ENCODE data around the gene PDE4C.

PDE4C gene

DNA sequence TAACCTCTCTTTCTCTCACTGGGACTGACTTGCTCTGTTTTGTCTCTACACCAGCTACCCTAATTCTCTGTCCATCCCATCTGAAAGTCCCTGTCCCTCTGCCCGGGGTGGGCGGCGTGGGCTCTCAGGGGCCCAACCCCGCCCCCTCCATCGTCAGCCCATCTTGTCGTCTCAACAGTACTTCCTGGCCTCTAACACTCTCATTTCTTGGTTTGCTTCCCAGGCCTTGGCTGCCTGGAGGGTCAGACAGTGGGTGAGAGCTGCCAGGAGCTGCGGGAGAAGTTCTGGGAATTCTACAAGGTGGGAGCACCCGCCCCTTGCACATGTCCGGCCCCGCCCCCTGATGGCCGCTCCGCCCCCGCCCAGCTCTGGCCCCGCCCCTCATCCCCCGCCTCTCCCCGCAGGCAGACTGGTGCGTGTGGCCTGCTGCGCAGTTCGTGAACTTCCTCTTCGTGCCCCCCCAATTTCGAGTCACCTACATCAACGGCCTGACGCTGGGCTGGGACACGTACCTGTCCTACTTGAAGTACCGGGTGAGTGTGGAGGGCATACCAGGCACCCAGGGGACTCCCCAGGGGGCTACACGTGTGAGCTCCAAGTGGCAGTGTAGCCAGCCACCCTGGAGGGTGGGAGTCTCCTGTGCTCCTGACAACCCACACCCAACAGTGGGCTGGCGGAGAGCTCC, 31.5 kb downstream of the PDE4C start:
- no peaks in the 10 kb centered on the region for H3K9me3 ChIP-seq (ENCODE audit: control insufficient read depth, insufficient read depth, low read depth, low read length)
- H3K36me3 ChIP-seq (ENCODE audit: control insufficient read depth in 2 of 2, insufficient read depth in 1 of 2, low read length in 2 of 2): peaks cover 3 to 24% of the 10 kb centered on the region in 2 experiments; a peak in 2 of 3 replicates
- H3K27ac ChIP-seq (ENCODE audit: extremely low read depth, low read depth, low read length): no peak overlapping the region
- H3K4me3 ChIP-seq (ENCODE audit: low read depth, low read length): no peak overlapping the region
- no peaks in the 10 kb centered on the region for H3K4me1 ChIP-seq (ENCODE audit: control insufficient read depth, insufficient read depth, low read length)
- ChIA-PET CTCF (interaction anchor here (0.5 to 1.4 kb wide), 4 partner anchors 9 to 60 kb away, joined by 3 to 4 read pairs (median 3); a partner anchor contains a TSS), POLR2A (interaction anchor here (0.6 to 0.7 kb wide), 5 partner anchors 22 to 170 kb away, joined by 3 to 5 read pairs (median 3); a partner anchor contains a TSS)
- TF ChIP-seq ZSCAN16 (tag by site-specific recombination; IDR thresholded peaks at IDR 0.05): no peak
- no peak for TF ChIP-seq ZNF560 (tag by site-specific recombination; IDR thresholded peaks at IDR 0.05; ENCODE audit: borderline replicate concordance)
- peak; percentile 56 for TF ChIP-seq KLF16 (tag by site-specific recombination; IDR thresholded peaks at IDR 0.05)
- TF ChIP-seq ZNF19 (tag by site-specific recombination; IDR thresholded peaks at IDR 0.05; ENCODE audit: low read depth): no peak
- no peak for TF ChIP-seq ZNF785 (tag by site-specific recombination; IDR thresholded peaks at IDR 0.05)
- no peak for TF ChIP-seq ZNF549 (tag by site-specific recombination; IDR thresholded peaks at IDR 0.05)
- TF ChIP-seq GLI2 (tag by site-specific recombination; IDR thresholded peaks at IDR 0.05; ENCODE audit: borderline replicate concordance, low read depth): no peak
- no peak for TF ChIP-seq TRIM28 (IDR thresholded peaks at IDR 0.05; ENCODE audit: borderline replicate concordance, low read length)
- TF ChIP-seq, protein P1, sequence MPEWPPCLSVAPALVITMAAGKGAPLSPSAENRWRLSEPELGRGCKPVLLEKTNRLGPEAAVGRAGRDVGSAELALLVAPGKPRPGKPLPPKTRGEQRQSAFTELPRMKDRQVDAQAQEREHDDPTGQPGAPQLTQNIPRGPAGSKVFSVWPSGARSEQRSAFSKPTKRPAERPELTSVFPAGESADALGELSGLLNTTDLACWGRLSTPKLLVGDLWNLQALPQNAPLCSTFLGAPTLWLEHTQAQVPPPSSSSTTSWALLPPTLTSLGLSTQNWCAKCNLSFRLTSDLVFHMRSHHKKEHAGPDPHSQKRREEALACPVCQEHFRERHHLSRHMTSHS (tag by site-specific recombination; IDR thresholded peaks at IDR 0.05): no peak
- TF ChIP-seq, protein P2, sequence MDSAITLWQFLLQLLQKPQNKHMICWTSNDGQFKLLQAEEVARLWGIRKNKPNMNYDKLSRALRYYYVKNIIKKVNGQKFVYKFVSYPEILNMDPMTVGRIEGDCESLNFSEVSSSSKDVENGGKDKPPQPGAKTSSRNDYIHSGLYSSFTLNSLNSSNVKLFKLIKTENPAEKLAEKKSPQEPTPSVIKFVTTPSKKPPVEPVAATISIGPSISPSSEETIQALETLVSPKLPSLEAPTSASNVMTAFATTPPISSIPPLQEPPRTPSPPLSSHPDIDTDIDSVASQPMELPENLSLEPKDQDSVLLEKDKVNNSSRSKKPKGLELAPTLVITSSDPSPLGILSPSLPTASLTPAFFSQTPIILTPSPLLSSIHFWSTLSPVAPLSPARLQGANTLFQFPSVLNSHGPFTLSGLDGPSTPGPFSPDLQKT (IDR thresholded peaks at IDR 0.05; ENCODE audit: borderline replicate concordance, low read depth, low read length): no peak
- no peak for TF ChIP-seq ZBTB7A (tag by site-specific recombination; IDR thresholded peaks at IDR 0.05; ENCODE audit: low read depth)
- TF ChIP-seq ZFP37 (tag by site-specific recombination; IDR thresholded peaks at IDR 0.05): no peak
- TF ChIP-seq YY2 (tag by site-specific recombination; IDR thresholded peaks at IDR 0.05): no peak
- TF ChIP-seq, protein P3, sequence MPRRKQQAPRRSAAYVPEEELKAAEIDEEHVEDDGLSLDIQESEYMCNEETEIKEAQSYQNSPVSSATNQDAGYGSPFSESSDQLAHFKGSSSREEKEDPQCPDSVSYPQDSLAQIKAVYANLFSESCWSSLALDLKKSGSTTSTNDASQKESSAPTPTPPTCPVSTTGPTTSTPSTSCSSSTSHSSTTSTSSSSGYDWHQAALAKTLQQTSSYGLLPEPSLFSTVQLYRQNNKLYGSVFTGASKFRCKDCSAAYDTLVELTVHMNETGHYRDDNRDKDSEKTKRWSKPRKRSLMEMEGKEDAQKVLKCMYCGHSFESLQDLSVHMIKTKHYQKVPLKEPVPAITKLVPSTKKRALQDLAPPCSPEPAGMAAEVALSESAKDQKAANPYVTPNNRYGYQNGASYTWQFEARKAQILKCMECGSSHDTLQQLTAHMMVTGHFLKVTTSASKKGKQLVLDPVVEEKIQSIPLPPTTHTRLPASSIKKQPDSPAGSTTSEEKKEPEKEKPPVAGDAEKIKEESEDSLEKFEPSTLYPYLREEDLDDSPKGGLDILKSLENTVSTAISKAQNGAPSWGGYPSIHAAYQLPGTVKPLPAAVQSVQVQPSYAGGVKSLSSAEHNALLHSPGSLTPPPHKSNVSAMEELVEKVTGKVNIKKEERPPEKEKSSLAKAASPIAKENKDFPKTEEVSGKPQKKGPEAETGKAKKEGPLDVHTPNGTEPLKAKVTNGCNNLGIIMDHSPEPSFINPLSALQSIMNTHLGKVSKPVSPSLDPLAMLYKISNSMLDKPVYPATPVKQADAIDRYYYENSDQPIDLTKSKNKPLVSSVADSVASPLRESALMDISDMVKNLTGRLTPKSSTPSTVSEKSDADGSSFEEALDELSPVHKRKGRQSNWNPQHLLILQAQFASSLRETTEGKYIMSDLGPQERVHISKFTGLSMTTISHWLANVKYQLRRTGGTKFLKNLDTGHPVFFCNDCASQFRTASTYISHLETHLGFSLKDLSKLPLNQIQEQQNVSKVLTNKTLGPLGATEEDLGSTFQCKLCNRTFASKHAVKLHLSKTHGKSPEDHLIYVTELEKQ (tag by site-specific recombination; IDR thresholded peaks at IDR 0.05; ENCODE audit: borderline replicate concordance): no peak
- no peak for TF ChIP-seq ZNF16 (tag by site-specific recombination; IDR thresholded peaks at IDR 0.05; ENCODE audit: low read depth)
- TF ChIP-seq SCRT1 (tag by site-specific recombination; IDR thresholded peaks at IDR 0.05; ENCODE audit: borderline replicate concordance): no peak
- TF ChIP-seq ZNF341 (tag by site-specific recombination; IDR thresholded peaks at IDR 0.05; ENCODE audit: low read depth): no peak
- no peak for TF ChIP-seq ZNF747 (tag by site-specific recombination; IDR thresholded peaks at IDR 0.05)
- TF ChIP-seq SP3 (tag by site-specific recombination; IDR thresholded peaks at IDR 0.05): peak; percentile 47; the same call in 1 of the 2 replicates
- TF ChIP-seq, protein P4, sequence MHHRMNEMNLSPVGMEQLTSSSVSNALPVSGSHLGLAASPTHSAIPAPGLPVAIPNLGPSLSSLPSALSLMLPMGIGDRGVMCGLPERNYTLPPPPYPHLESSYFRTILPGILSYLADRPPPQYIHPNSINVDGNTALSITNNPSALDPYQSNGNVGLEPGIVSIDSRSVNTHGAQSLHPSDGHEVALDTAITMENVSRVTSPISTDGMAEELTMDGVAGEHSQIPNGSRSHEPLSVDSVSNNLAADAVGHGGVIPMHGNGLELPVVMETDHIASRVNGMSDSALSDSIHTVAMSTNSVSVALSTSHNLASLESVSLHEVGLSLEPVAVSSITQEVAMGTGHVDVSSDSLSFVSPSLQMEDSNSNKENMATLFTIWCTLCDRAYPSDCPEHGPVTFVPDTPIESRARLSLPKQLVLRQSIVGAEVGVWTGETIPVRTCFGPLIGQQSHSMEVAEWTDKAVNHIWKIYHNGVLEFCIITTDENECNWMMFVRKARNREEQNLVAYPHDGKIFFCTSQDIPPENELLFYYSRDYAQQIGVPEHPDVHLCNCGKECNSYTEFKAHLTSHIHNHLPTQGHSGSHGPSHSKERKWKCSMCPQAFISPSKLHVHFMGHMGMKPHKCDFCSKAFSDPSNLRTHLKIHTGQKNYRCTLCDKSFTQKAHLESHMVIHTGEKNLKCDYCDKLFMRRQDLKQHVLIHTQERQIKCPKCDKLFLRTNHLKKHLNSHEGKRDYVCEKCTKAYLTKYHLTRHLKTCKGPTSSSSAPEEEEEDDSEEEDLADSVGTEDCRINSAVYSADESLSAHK (tag by site-specific recombination; IDR thresholded peaks at IDR 0.05): no peak
- TF ChIP-seq OVOL3 (tag by site-specific recombination; IDR thresholded peaks at IDR 0.05): no peak
- peak; percentile 69 for TF ChIP-seq GLIS2 (tag by site-specific recombination; IDR thresholded peaks at IDR 0.05)
- TF ChIP-seq ZNF701 (tag by site-specific recombination; IDR thresholded peaks at IDR 0.05): no peak
- TF ChIP-seq, protein P5, sequence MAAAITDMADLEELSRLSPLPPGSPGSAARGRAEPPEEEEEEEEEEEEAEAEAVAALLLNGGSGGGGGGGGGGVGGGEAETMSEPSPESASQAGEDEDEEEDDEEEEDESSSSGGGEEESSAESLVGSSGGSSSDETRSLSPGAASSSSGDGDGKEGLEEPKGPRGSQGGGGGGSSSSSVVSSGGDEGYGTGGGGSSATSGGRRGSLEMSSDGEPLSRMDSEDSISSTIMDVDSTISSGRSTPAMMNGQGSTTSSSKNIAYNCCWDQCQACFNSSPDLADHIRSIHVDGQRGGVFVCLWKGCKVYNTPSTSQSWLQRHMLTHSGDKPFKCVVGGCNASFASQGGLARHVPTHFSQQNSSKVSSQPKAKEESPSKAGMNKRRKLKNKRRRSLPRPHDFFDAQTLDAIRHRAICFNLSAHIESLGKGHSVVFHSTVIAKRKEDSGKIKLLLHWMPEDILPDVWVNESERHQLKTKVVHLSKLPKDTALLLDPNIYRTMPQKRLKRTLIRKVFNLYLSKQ (tag by site-specific recombination; IDR thresholded peaks at IDR 0.05; ENCODE audit: borderline replicate concordance): no peak
- no peak for TF ChIP-seq ZNF214 (tag by site-specific recombination; IDR thresholded peaks at IDR 0.05; ENCODE audit: borderline replicate concordance)
- peak; percentile 39; the same call in 1 of the 2 replicates for TF ChIP-seq PRDM1 (tag by site-specific recombination; IDR thresholded peaks at IDR 0.05)
- no peak for TF ChIP-seq ZXDB (tag by site-specific recombination; IDR thresholded peaks at IDR 0.05)
- no peak for TF ChIP-seq ZNF239 (tag by site-specific recombination; IDR thresholded peaks at IDR 0.05)
- no peak for TF ChIP-seq ZSCAN23 (tag by site-specific recombination; IDR thresholded peaks at IDR 0.05)

Measured in HEK293 (cell line).